GM12878 (cell line): ENCODE measurements around the gene PDIK1L. TPM values are rescaled to one million over a fixed set of nuclear protein-coding genes. Genes with fewer than 3 reads are reported as not detected.

Experiments used
- FOS ChIP-seq: IDR thresholded peaks from 3 replicates; pipeline ENCODE4 v1.6.1; 2011; ENCODE audit warnings: borderline replicate concordance; ENCODE audit not compliant: insufficient read length; ENCODE audit errors: extremely low read depth
- GABPA ChIP-seq: IDR thresholded peaks from 2 replicates; pipeline ENCODE4 v1.6.1; 2014; ENCODE audit warnings: antibody characterized with exemption, low read depth, mild to moderate bottlenecking, inconsistent platforms
- GATAD2B ChIP-seq: fragments of 450-650 bp; conservative IDR thresholded peaks from 2 replicates; pipeline ENCODE4 v1.6.1; 2017; ENCODE audit warnings: low read depth, mild to moderate bottlenecking, moderate library complexity
- HDAC2 ChIP-seq: fragments of 200-600 bp; sonication (generic); IDR thresholded peaks from 2 replicates; pipeline ENCODE4 v1.6.1; 2017
- NBN ChIP-seq: fragments of 450-650 bp; IDR thresholded peaks from 2 replicates; pipeline ENCODE4 v1.6.1; 2016
- RUNX3 ChIP-seq: IDR thresholded peaks from 2 replicates; pipeline ENCODE4 v1.6.1; 2012; ENCODE audit warnings: low read length, inconsistent platforms
- STAT1 ChIP-seq: fragments of 450-650 bp; conservative IDR thresholded peaks from 2 replicates; pipeline ENCODE4 v1.6.1; 2014; ENCODE audit warnings: antibody characterized with exemption, mild to moderate bottlenecking
- TCF3 ChIP-seq: IDR thresholded peaks from 2 replicates; pipeline ENCODE4 v1.6.1; 2012; ENCODE audit warnings: low read depth, mild to moderate bottlenecking, low read length, borderline replicate concordance; ENCODE audit not compliant: insufficient read depth
- ZNF274 ChIP-seq: IDR thresholded peaks from one replicate; pipeline ENCODE4 v1.8.0; 2011; ENCODE audit not compliant: insufficient read length, insufficient read depth
- polyA plus RNA-seq, 11 experiments: library from polyadenylated mRNA; depleted of rRNA in 4 of 11; unstranded in 6 of 11; stranded (reverse) in 5 of 11; fragments of >200 nt; fragmentation: Nextera tagmentation in 4 of 11; fragmentation: Illumina TruSeq in 1 of 11; extraction: Ambion mirVana in 4 of 11; extraction: Trizol in 1 of 11; gene quantifications; 1 replicate in 1 of 11; 2 replicates in 10 of 11; pipeline versions ENCODE4 v1.2.1 to v1.2.3, GENCODE V29; 2011 to 2016; ENCODE audit warnings: inconsistent platforms in 2 of 11, missing spikeins in 2 of 11, low read depth in 1 of 11
- total RNA-seq, 4 experiments: library from RNA; depleted of rRNA in 3 of 4; stranded (reverse); fragments of >200 nt in 3 of 4; fragmentation: Illumina TruSeq in 1 of 4; extraction: Trizol in 1 of 4; gene quantifications; 2 replicates each; pipeline versions ENCODE4 v1.2.1 to v1.2.3, GENCODE V29; 2013 to 2021
- TF ChIP-seq, protein P1 (sequence below): IDR thresholded peaks from 2 replicates; pipeline ENCODE4 v1.6.1; 2012; ENCODE audit warnings: improper control_type of control experiment, low read depth, low read length; ENCODE audit not compliant: insufficient replicate concordance
- TF ChIP-seq, protein P2 (sequence below): fragments of 450-650 bp; formaldehyde crosslinking; IDR thresholded peaks from 2 replicates; pipeline ENCODE4 v1.4.0; 2022; ENCODE audit warnings: mild to moderate bottlenecking, moderate library complexity
- TF ChIP-seq, protein P3 (sequence below): fragments of 450-650 bp; IDR thresholded peaks from 2 replicates; pipeline ENCODE4 v1.6.1; 2017; ENCODE audit warnings: mild to moderate bottlenecking, low read depth, inconsistent platforms; ENCODE audit not compliant: poor library complexity, severe bottlenecking
- TF ChIP-seq, protein P4 (sequence below): fragments of 450-650 bp; IDR thresholded peaks from 2 replicates; pipeline ENCODE4 v1.6.1; 2018; ENCODE audit warnings: borderline replicate concordance, mild to moderate bottlenecking; ENCODE audit not compliant: partially characterized antibody

The PDIK1L gene
- total and polyA plus RNA-seq, 10 of the 15 experiments (the other 5 are each of a cell fraction or from before 2014, with no cell fraction given), result 4.0 to 15.9 (median 10.5) TPM

DNA sequence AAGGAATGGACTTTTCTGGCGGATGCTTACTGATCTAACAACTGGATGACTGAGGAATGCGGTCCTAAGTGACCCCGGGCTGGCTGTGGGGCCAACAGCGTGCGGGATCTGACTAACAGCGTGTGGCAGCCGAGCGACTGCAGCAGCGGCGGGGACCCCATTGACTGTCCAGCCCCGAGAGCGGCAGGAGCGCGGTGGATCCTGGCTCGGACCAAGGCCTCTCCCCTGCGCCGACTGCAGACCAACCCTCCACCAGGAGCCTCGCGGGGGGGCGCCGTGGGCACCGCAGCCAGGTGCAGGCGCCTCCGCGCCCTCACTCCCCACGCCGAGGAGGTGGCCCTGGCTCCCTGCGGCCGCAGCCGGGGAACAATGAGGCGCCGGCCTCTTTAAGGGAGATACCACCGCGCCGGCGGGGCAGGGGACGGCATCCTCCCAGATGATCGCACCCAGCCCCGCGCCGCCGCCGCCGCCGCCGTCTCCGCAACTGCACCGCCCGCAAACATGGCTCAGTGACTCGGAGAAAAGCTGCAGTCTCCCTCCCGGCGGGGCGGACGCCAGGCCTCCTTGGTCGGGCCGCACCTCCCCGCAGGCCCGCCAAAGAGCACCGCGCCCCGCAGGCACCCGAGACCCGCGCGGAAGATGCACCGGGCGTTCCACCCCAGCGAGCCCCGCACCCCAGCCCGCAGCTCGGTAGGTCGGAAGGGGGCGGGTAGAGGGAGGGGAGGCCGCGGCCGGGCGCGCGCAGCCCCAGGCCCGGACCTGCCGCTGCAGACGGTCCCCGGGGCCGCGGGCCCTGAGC, 694 bp upstream of the PDIK1L start (continued):
- TF ChIP-seq, protein P1, sequence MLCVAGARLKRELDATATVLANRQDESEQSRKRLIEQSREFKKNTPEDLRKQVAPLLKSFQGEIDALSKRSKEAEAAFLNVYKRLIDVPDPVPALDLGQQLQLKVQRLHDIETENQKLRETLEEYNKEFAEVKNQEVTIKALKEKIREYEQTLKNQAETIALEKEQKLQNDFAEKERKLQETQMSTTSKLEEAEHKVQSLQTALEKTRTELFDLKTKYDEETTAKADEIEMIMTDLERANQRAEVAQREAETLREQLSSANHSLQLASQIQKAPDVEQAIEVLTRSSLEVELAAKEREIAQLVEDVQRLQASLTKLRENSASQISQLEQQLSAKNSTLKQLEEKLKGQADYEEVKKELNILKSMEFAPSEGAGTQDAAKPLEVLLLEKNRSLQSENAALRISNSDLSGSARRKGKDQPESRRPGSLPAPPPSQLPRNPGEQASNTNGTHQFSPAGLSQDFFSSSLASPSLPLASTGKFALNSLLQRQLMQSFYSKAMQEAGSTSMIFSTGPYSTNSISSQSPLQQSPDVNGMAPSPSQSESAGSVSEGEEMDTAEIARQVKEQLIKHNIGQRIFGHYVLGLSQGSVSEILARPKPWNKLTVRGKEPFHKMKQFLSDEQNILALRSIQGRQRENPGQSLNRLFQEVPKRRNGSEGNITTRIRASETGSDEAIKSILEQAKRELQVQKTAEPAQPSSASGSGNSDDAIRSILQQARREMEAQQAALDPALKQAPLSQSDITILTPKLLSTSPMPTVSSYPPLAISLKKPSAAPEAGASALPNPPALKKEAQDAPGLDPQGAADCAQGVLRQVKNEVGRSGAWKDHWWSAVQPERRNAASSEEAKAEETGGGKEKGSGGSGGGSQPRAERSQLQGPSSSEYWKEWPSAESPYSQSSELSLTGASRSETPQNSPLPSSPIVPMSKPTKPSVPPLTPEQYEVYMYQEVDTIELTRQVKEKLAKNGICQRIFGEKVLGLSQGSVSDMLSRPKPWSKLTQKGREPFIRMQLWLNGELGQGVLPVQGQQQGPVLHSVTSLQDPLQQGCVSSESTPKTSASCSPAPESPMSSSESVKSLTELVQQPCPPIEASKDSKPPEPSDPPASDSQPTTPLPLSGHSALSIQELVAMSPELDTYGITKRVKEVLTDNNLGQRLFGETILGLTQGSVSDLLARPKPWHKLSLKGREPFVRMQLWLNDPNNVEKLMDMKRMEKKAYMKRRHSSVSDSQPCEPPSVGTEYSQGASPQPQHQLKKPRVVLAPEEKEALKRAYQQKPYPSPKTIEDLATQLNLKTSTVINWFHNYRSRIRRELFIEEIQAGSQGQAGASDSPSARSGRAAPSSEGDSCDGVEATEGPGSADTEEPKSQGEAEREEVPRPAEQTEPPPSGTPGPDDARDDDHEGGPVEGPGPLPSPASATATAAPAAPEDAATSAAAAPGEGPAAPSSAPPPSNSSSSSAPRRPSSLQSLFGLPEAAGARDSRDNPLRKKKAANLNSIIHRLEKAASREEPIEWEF, result no peak
- TF ChIP-seq NBN (no peak), GATAD2B (0 out of 2 replicates have a peak, but pooled peaks have one; percentile 74), TCF3 (peak; percentile 62; the same call in 1 of the 2 replicates), HDAC2 (no peak), GABPA (no peak), RUNX3 (peak; percentile 39; the same call in 1 of the 2 replicates), STAT1 (no peak), ZNF274 (no peak), FOS (no peak)
- TF ChIP-seq, protein P2, sequence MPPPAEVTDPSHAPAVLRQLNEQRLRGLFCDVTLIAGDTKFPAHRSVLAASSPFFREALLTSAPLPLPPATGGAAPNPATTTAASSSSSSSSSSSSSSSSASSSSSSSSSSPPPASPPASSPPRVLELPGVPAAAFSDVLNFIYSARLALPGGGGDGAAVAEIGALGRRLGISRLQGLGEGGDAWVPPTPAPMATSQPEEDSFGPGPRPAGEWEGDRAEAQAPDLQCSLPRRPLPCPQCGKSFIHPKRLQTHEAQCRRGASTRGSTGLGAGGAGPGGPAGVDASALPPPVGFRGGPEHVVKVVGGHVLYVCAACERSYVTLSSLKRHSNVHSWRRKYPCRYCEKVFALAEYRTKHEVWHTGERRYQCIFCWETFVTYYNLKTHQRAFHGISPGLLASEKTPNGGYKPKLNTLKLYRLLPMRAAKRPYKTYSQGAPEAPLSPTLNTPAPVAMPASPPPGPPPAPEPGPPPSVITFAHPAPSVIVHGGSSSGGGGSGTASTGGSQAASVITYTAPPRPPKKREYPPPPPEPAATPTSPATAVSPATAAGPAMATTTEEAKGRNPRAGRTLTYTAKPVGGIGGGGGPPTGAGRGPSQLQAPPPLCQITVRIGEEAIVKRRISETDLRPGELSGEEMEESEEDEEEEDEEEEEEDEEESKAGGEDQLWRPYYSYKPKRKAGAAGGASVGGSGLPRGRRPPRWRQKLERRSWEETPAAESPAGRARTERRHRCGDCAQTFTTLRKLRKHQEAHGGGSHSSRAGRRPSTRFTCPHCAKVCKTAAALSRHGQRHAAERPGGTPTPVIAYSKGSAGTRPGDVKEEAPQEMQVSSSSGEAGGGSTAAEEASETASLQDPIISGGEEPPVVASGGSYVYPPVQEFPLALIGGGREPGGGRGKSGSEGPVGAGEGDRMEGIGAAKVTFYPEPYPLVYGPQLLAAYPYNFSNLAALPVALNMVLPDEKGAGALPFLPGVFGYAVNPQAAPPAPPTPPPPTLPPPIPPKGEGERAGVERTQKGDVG (CRISPR knock-in tag), result no peak
- TF ChIP-seq, protein P3, sequence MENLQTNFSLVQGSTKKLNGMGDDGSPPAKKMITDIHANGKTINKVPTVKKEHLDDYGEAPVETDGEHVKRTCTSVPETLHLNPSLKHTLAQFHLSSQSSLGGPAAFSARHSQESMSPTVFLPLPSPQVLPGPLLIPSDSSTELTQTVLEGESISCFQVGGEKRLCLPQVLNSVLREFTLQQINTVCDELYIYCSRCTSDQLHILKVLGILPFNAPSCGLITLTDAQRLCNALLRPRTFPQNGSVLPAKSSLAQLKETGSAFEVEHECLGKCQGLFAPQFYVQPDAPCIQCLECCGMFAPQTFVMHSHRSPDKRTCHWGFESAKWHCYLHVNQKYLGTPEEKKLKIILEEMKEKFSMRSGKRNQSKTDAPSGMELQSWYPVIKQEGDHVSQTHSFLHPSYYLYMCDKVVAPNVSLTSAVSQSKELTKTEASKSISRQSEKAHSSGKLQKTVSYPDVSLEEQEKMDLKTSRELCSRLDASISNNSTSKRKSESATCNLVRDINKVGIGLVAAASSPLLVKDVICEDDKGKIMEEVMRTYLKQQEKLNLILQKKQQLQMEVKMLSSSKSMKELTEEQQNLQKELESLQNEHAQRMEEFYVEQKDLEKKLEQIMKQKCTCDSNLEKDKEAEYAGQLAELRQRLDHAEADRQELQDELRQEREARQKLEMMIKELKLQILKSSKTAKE, result no peak
- TF ChIP-seq, protein P4, sequence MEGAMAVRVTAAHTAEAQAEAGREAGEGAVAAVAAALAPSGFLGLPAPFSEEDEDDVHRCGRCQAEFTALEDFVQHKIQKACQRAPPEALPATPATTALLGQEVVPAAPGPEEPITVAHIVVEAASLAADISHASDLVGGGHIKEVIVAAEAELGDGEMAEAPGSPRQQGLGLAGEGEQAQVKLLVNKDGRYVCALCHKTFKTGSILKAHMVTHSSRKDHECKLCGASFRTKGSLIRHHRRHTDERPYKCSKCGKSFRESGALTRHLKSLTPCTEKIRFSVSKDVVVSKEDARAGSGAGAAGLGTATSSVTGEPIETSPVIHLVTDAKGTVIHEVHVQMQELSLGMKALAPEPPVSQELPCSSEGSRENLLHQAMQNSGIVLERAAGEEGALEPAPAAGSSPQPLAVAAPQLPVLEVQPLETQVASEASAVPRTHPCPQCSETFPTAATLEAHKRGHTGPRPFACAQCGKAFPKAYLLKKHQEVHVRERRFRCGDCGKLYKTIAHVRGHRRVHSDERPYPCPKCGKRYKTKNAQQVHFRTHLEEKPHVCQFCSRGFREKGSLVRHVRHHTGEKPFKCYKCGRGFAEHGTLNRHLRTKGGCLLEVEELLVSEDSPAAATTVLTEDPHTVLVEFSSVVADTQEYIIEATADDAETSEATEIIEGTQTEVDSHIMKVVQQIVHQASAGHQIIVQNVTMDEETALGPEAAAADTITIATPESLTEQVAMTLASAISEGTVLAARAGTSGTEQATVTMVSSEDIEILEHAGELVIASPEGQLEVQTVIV, result peak; percentile 42
